ENCODE data around the gene CLK3. TPM values are rescaled to one million over a fixed set of nuclear protein-coding genes. Genes with fewer than 3 reads are reported as not detected.

CLK3 gene
- total and polyA plus RNA-seq, 3 experiments from 2014 or later: 84.7 to 101 (median 96.8) TPM

DNA sequence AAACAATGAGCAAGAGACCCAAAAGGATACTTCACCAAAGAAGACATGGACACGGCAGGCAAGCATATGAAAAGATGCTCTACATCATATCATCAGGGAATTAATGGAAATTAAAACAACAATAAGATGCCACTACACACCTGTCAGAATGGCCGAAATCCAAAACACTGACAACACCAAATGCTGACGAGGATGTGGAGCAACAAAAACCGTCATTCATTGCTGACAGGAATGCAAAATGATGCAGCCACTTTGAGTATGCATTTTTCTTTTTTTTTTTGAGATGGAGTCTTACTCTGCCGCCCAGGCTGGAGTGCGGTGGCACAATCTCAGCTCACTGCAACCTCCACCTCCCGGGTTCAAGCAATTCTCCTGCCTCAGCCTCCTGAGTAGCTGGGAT lies 61.2 kb downstream of the CLK3 start:
- peaks cover 23 to 34% (median 31%) of the 10 kb centered on the region in 3 donors for H3K4me1 Mint-ChIP-seq
- Histone ChIP-seq H3K36me3 (ENCODE audit: insufficient read depth, low read length) (peaks cover 24% of the 10 kb centered on the region), H3K4me1 (ENCODE audit: insufficient read depth, low read length) (no peaks in the 10 kb centered on the region), H3K9me3 (ENCODE audit: low read length) (no peaks in the 10 kb centered on the region), H3K4me3 (ENCODE audit: low read length) (no peak overlapping the region), H3K27me3 (ENCODE audit: insufficient read depth, low read length, poor library complexity, severe bottlenecking) (no peaks in the 10 kb centered on the region), H3K27ac (ENCODE audit: low read depth, low read length) (no peak overlapping the region)
- H3K4me3 Mint-ChIP-seq: no peak overlapping the region
- DNase-seq: no peak
- H3K27ac Mint-ChIP-seq: peak overlapping the region in 1 of 8 donors; percentile 13
- POLR2A ChIA-PET: no interaction called here
- H3K27me3 Mint-ChIP-seq: no peaks in the 10 kb centered on the region
- CTCF ChIA-PET: no interaction called here
- H3K9me3 Mint-ChIP-seq: no peaks in the 10 kb centered on the region
- peaks cover 4 to 34% (median 19%) of the 10 kb centered on the region in 3 donors for H3K36me3 Mint-ChIP-seq

Other genes starting within 250 kb of the CLK3 start
- not detected for gene CYP11A1, start 248.2 kb upstream of the CLK3 start, total RNA-seq
- not detected for gene CYP11A1, start 248.2 kb upstream of the CLK3 start, polyA plus RNA-seq
- gene SEMA7A, start 181.9 kb upstream of the CLK3 start, total RNA-seq: 10 to 100 TPM; 71.2 to 72.5 TPM
- gene SEMA7A, start 181.9 kb upstream of the CLK3 start, polyA plus RNA-seq: 1.9 TPM
- gene UBL7, start 154.7 kb upstream of the CLK3 start, total RNA-seq: 10 to 100 TPM; 64.9 to 67.7 TPM
- 101 TPM for gene UBL7, start 154.7 kb upstream of the CLK3 start, polyA plus RNA-seq
- 10 to 100 TPM; 30.1 to 31.1 TPM for gene ARID3B, start 74.6 kb upstream of the CLK3 start, total RNA-seq
- 13.0 TPM for gene ARID3B, start 74.6 kb upstream of the CLK3 start, polyA plus RNA-seq
- 10 to 100 TPM; 50.9 to 52.0 TPM for gene EDC3, start 80.2 kb downstream of the CLK3 start, total RNA-seq
- gene EDC3, start 80.2 kb downstream of the CLK3 start, polyA plus RNA-seq: 29.9 TPM
- 1 to 10 TPM; 2.4 to 2.6 TPM for gene CYP1A1, start 109.7 kb downstream of the CLK3 start, total RNA-seq
- 0.09 TPM for gene CYP1A1, start 109.7 kb downstream of the CLK3 start, polyA plus RNA-seq
- not detected for gene CYP1A2, start 133.0 kb downstream of the CLK3 start, total RNA-seq
- gene CYP1A2, start 133.0 kb downstream of the CLK3 start, polyA plus RNA-seq: not detected
- gene CSK, start 166.2 kb downstream of the CLK3 start, total RNA-seq: 100 to 1,000 TPM; 288 to 294 TPM
- gene CSK, start 166.2 kb downstream of the CLK3 start, polyA plus RNA-seq: 154 TPM
- under 1 TPM in 1 of 2 experiments, not detected in 1; 0.27 TPM for gene LMAN1L, start 197.0 kb downstream of the CLK3 start, total RNA-seq
- gene LMAN1L, start 197.0 kb downstream of the CLK3 start, polyA plus RNA-seq: not detected
- gene CPLX3, start 210.8 kb downstream of the CLK3 start, total RNA-seq: not detected
- not detected for gene CPLX3, start 210.8 kb downstream of the CLK3 start, polyA plus RNA-seq
- gene ULK3, start 227.3 kb downstream of the CLK3 start, total RNA-seq: 10 to 100 TPM; 53.9 to 60.1 TPM
- 43.1 TPM for gene ULK3, start 227.3 kb downstream of the CLK3 start, polyA plus RNA-seq

All from CD8-positive, alpha-beta memory T cell (primary cell).